Keratinocyte (primary cell): ENCODE data around the gene TLL1. TPM values are rescaled to one million over a fixed set of nuclear protein-coding genes. Genes with fewer than 3 reads are reported as not detected.

Experiments
- DNase-seq: peaks from one replicate; pipeline ENCODE4 v3.0.0-alpha.2; 2011; ENCODE audit warnings: low read depth, missing footprints, low spot score
- FAIRE-seq: peaks from 2 replicates; lab custom pipeline; 2011; peaks lifted over from hg19 to GRCh38; lab: Jason Lieb, UNC
- H2AFZ ChIP-seq: 2 replicates; pipeline ENCODE4 v1.6.0; 2012; ENCODE audit warnings: low read length, control low read depth, inconsistent platforms; ENCODE audit not compliant: control insufficient read depth
- H3K27ac ChIP-seq: 2 replicates; pipeline ENCODE4 v1.5.1; 2011; ENCODE audit warnings: low read length; ENCODE audit not compliant: control insufficient read depth, insufficient read depth
- H3K27me3 ChIP-seq: 3 replicates; pipeline ENCODE4 v1.6.0; 2011; ENCODE audit warnings: low read length; ENCODE audit not compliant: control insufficient read depth, insufficient read depth; ENCODE audit errors: extremely low read depth
- H3K36me3 ChIP-seq, 2 experiments: 2 replicates in 1 of 2; 3 replicates in 1 of 2; pipeline ENCODE4 v1.5.1; 2011; ENCODE audit warnings: low read length in 2 of 2, mild to moderate bottlenecking in 1 of 2; ENCODE audit not compliant: control insufficient read depth in 2 of 2, insufficient read depth in 2 of 2; ENCODE audit errors: extremely low read depth in 1 of 2
- H3K4me1 ChIP-seq: 3 replicates; pipeline ENCODE4 v1.5.1; 2011; ENCODE audit warnings: low read length; ENCODE audit not compliant: control insufficient read depth, insufficient read depth; ENCODE audit errors: extremely low read depth
- H3K4me2 ChIP-seq: 3 replicates; pipeline ENCODE4 v1.6.0; 2011; ENCODE audit warnings: low read depth, low read length; ENCODE audit not compliant: control insufficient read depth, insufficient read depth; ENCODE audit errors: extremely low read depth
- H3K4me3 ChIP-seq, 3 experiments: fragments of 200-600 bp in 1 of 3; sonication (generic) in 1 of 3; 2 replicates in 2 of 3; 3 replicates in 1 of 3; pipeline ENCODE4 v1.5.1; 2011 to 2016; ENCODE audit warnings: low read length in 3 of 3, mild to moderate bottlenecking in 3 of 3, control low read depth in 2 of 3, inconsistent platforms in 1 of 3, low read depth in 1 of 3, mixed read lengths in 1 of 3, mixed run types in 1 of 3, moderate library complexity in 1 of 3; ENCODE audit not compliant: control insufficient read depth in 2 of 3, insufficient read depth in 2 of 3; ENCODE audit errors: extremely low read depth in 1 of 3
- H3K79me2 ChIP-seq: 2 replicates; pipeline ENCODE4 v1.6.0; 2012; ENCODE audit warnings: low read length; ENCODE audit not compliant: control insufficient read depth, insufficient read depth
- H3K9ac ChIP-seq: 3 replicates; pipeline ENCODE4 v1.6.0; 2011; ENCODE audit warnings: low read length; ENCODE audit not compliant: control insufficient read depth, insufficient read depth; ENCODE audit errors: extremely low read depth
- H3K9me1 ChIP-seq: 3 replicates; pipeline ENCODE4 v1.6.0; 2011; ENCODE audit warnings: low read length; ENCODE audit not compliant: control insufficient read depth, insufficient read depth; ENCODE audit errors: extremely low read depth
- H3K9me3 ChIP-seq: 2 replicates; pipeline ENCODE4 v1.5.1; 2012; ENCODE audit warnings: low read depth, low read length; ENCODE audit not compliant: control insufficient read depth
- H4K20me1 ChIP-seq: 3 replicates; pipeline ENCODE4 v1.6.0; 2011; ENCODE audit warnings: low read length; ENCODE audit not compliant: control insufficient read depth, insufficient read depth; ENCODE audit errors: extremely low read depth
- EZH2 ChIP-seq: IDR thresholded peaks from one replicate; pipeline ENCODE4 v1.6.1; 2012; ENCODE audit warnings: inconsistent platforms, mild to moderate bottlenecking, low read length, moderate library complexity
- dilution Hi-C: fragments of 300-500 bp; cut with MboI; formaldehyde crosslinking; loops from one replicate; pipeline ENCODE4 v1.7.0; 2020; ENCODE audit warnings: low sequenced_read_pairs; ENCODE audit not compliant: extremely low pct_ligation_motif_present
- polyA plus RNA-seq, 5 experiments: library from polyadenylated mRNA; depleted of rRNA in 3 of 5; stranded (reverse) in 3 of 5; stranded (forward) in 1 of 5; unstranded in 1 of 5; fragments of >200 nt; gene quantifications; 1 replicate in 1 of 5; 2 replicates in 3 of 5; 3 replicates in 1 of 5; pipeline versions ENCODE4 v1.2.1 to v1.2.3, GENCODE V29; 2011 to 2012; ENCODE audit warnings: missing spikeins in 2 of 5, low read depth in 1 of 5, low replicate concordance in 1 of 5
- TF ChIP-seq, protein P1 (sequence below), 3 experiments: IDR thresholded peaks in 1 of 3; conservative IDR thresholded peaks in 1 of 3; optimal IDR thresholded peaks in 1 of 3; 2 replicates in 2 of 3; 3 replicates in 1 of 3; pipeline versions ENCODE3 to v1.5.1; 2011; ENCODE audit warnings: low read length in 3 of 3, mild to moderate bottlenecking in 3 of 3, moderate library complexity in 2 of 3, control low read depth in 1 of 3, inconsistent platforms in 1 of 3; ENCODE audit not compliant: insufficient read depth in 2 of 3; ENCODE audit errors: extremely low read depth in 1 of 3

TLL1 gene
- polyA plus RNA-seq, 1 donor (not counting 4 experiments of a cell fraction or from before 2014, with no cell fraction given), result 1.5 TPM

DNA sequence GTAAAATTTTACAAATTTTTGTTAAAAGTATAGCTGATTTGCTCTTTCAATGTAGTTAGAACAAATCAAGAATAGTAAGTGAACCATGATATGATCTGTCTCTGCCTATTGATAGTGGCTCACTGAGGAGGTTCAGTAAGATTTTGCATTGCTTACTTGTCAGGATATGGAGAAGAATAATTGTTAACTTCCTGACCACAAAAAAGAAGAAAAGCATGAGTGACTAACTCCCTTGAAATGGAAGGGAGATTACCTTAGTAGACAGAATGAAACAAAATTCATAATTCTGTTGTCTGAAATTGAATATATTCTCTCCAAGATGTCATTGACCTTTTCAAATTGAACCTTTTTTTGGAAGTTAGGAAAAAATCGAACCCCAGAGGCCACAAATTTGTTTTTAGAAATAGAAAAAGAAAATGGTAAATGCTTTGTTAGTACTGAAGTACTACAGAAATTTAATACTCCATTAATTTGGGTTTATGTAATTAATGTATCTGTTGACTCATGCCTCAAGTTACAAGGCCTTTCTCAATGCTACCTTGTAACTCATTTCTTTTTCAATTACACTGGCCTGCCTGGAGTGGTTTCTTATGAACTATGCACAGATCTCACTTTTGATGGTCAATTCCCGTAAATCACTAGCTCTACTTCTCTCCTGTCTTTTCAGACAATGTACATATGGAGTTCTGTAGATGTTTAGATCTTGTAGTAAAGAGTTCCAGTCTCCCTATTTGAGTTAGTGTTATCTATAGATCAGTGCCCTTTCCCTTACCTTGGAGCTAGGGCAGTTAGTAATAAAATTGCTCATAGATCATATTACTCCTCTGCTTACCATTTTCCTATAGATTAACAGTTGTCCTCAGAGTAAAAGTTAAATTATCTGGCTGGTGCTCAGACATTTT lies 139.3 kb downstream of the TLL1 start:
- Histone ChIP-seq H4K20me1 (no peaks in the 10 kb centered on the region), H3K4me3 (peak overlapping the region in 2 of 3 experiments; percentile 3 to 12), H3K4me2 (peak overlapping the region; percentile 66), H3K4me1 (peaks cover 31% of the 10 kb centered on the region), H3K27ac (peak overlapping the region; percentile 84), H3K9me3 (no peaks in the 10 kb centered on the region), H2AFZ (peak overlapping the region; percentile 80), H3K9me1 (no peaks in the 10 kb centered on the region), H3K9ac (peak overlapping the region; percentile 25), H3K79me2 (no peaks in the 10 kb centered on the region), H3K36me3 (no peaks in the 10 kb centered on the region), H3K27me3 (no peaks in the 10 kb centered on the region)
- DNase-seq, result no peak
- peak; percentile 83 for FAIRE-seq
- TF ChIP-seq, protein P1, sequence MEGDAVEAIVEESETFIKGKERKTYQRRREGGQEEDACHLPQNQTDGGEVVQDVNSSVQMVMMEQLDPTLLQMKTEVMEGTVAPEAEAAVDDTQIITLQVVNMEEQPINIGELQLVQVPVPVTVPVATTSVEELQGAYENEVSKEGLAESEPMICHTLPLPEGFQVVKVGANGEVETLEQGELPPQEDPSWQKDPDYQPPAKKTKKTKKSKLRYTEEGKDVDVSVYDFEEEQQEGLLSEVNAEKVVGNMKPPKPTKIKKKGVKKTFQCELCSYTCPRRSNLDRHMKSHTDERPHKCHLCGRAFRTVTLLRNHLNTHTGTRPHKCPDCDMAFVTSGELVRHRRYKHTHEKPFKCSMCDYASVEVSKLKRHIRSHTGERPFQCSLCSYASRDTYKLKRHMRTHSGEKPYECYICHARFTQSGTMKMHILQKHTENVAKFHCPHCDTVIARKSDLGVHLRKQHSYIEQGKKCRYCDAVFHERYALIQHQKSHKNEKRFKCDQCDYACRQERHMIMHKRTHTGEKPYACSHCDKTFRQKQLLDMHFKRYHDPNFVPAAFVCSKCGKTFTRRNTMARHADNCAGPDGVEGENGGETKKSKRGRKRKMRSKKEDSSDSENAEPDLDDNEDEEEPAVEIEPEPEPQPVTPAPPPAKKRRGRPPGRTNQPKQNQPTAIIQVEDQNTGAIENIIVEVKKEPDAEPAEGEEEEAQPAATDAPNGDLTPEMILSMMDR (optimal IDR thresholded peaks at IDR 0.05 in 1 of 3, IDR thresholded peaks at IDR 0.05 in 1 of 3, conservative IDR thresholded peaks at IDR 0.05 in 1 of 3; ENCODE audit: extremely low read depth in 1 of 3, insufficient read depth in 2 of 3, low read length in 3 of 3), result no peak
- TF ChIP-seq EZH2, result no peak
- dilution Hi-C loops, result no loop called here

DNA sequence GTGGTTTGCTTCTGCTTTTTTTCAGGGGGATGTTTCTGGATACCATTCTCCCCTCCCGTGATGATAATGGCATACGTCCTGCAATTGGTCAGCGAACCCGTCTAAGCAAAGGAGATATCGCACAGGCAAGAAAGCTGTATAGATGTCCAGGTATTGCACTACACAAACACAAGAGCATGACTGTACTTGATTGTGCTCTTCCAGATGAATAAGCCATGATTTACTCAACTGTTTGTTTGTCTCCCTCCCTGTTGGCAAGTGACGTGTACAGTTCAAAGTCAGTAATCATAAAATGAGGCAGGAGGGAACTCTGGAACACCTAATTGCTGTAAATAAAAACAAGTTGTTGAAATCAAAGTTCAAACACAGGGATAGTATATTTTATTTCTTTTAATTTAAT lies 141.4 kb downstream of the TLL1 start:
- H3K4me2 ChIP-seq, result peak overlapping the region; percentile 30
- H3K9me1 ChIP-seq, result no peaks in the 10 kb centered on the region
- H2AFZ ChIP-seq, result no peak overlapping the region
- no peak for TF ChIP-seq EZH2
- TF ChIP-seq, protein P1 (optimal IDR thresholded peaks at IDR 0.05 in 1 of 3, IDR thresholded peaks at IDR 0.05 in 1 of 3, conservative IDR thresholded peaks at IDR 0.05 in 1 of 3; ENCODE audit: extremely low read depth in 1 of 3, insufficient read depth in 2 of 3, low read length in 3 of 3), result no peak
- peaks cover 31% of the 10 kb centered on the region for H3K4me1 ChIP-seq
- no peaks in the 10 kb centered on the region for H3K36me3 ChIP-seq
- no peaks in the 10 kb centered on the region for H3K27me3 ChIP-seq
- no peaks in the 10 kb centered on the region for H4K20me1 ChIP-seq
- H3K27ac ChIP-seq, result peak overlapping the region; percentile 80
- dilution Hi-C loops, result no loop called here
- no peaks in the 10 kb centered on the region for H3K9me3 ChIP-seq
- no peaks in the 10 kb centered on the region for H3K79me2 ChIP-seq
- no peak overlapping the region for H3K4me3 ChIP-seq
- FAIRE-seq (peak; percentile 95), DNase-seq (no peak)
- no peak overlapping the region for H3K9ac ChIP-seq
